Osteoblast (primary cell): ENCODE results near the gene OR2D3. TPM values are rescaled to one million over a fixed set of nuclear protein-coding genes. Genes with fewer than 3 reads are reported as not detected.

ENCODE experiments used
- DNase-seq: peaks from one replicate; pipeline ENCODE4 v3.0.0; 2011; ENCODE audit warnings: low spot score, mixed read lengths; ENCODE audit not compliant: insufficient read length; ENCODE audit errors: missing footprints
- H2AFZ ChIP-seq: 2 replicates; pipeline ENCODE4 v1.6.0; 2011; ENCODE audit warnings: mild to moderate bottlenecking, low read length
- H3K27ac ChIP-seq: 2 replicates; pipeline ENCODE4 v1.5.1; 2011; ENCODE audit warnings: mild to moderate bottlenecking, low read depth, low read length, moderate library complexity
- H3K27me3 ChIP-seq: 2 replicates; pipeline ENCODE4 v1.6.0; 2012; ENCODE audit warnings: mild to moderate bottlenecking, control low read depth, inconsistent platforms, low read length, moderate library complexity; ENCODE audit not compliant: insufficient read depth
- H3K36me3 ChIP-seq: 2 replicates; pipeline ENCODE4 v1.5.1; 2011; ENCODE audit warnings: mild to moderate bottlenecking, low read length, control low read depth, moderate library complexity; ENCODE audit not compliant: insufficient read depth
- H3K4me1 ChIP-seq: 2 replicates; pipeline ENCODE4 v1.5.1; 2011; ENCODE audit warnings: mild to moderate bottlenecking, low read length, control low read depth, moderate library complexity; ENCODE audit not compliant: insufficient read depth
- H3K4me2 ChIP-seq: 2 replicates; pipeline ENCODE4 v1.6.0; 2011; ENCODE audit warnings: mild to moderate bottlenecking, low read length; ENCODE audit not compliant: insufficient read depth
- H3K4me3 ChIP-seq: fragments of 200-600 bp; sonication (generic); 3 replicates; pipeline ENCODE4 v1.5.1; 2012; ENCODE audit warnings: mild to moderate bottlenecking, low read length, inconsistent platforms; ENCODE audit not compliant: insufficient read depth
- H3K79me2 ChIP-seq: 2 replicates; pipeline ENCODE4 v1.6.0; 2012; ENCODE audit warnings: mild to moderate bottlenecking, low read length, control low read depth, inconsistent platforms; ENCODE audit not compliant: insufficient read depth
- H3K9me3 ChIP-seq: 2 replicates; pipeline ENCODE4 v1.5.1; 2011; ENCODE audit warnings: low read depth, low read length, control low read depth
- H4K20me1 ChIP-seq: 2 replicates; pipeline ENCODE4 v1.6.0; 2012; ENCODE audit warnings: mild to moderate bottlenecking, low read length, control low read depth; ENCODE audit not compliant: insufficient read depth
- CTCF ChIP-seq: IDR thresholded peaks from 2 replicates; pipeline ENCODE4 v1.5.1; 2011; ENCODE audit warnings: mild to moderate bottlenecking, low read depth, low read length, moderate library complexity; ENCODE audit errors: extremely low read depth
- total RNA-seq: library from RNA; depleted of rRNA; stranded (reverse); fragments of >200 nt; gene quantifications from 2 replicates; pipeline ENCODE4 v1.2.3, GENCODE V29; 2012

The OR2D3 gene
- total RNA-seq, 1 donor, result not detected

- Histone ChIP-seq H3K36me3 (no peaks in the 10 kb centered on the region), H4K20me1 (no peaks in the 10 kb centered on the region), H3K79me2 (no peaks in the 10 kb centered on the region), H3K4me2 (peak within 1 kb of the TSS; percentile 98), H2AFZ (peak within 1 kb of the TSS; percentile 99), H3K27me3 (no peaks in the 10 kb centered on the region), H3K27ac (peak within 1 kb of the TSS; percentile 78), H3K9me3 (no peaks in the 10 kb centered on the region), H3K4me1 (peaks cover 20% of the 10 kb centered on the region), H3K4me3 (peak within 1 kb of the TSS; percentile 92)
- peak; percentile 92 for DNase-seq
- no peak for TF ChIP-seq CTCF
These were observed 5.6 kb downstream of the OR2D3 start, which contains the start of gene ZNF215 for GRCh38 chr11:6926208-6927029. TSS of gene ZNF215 (plus strand) at chr11:6926426. CDS start at chr11:6932273, 5,847 bp downstream.

DNA sequence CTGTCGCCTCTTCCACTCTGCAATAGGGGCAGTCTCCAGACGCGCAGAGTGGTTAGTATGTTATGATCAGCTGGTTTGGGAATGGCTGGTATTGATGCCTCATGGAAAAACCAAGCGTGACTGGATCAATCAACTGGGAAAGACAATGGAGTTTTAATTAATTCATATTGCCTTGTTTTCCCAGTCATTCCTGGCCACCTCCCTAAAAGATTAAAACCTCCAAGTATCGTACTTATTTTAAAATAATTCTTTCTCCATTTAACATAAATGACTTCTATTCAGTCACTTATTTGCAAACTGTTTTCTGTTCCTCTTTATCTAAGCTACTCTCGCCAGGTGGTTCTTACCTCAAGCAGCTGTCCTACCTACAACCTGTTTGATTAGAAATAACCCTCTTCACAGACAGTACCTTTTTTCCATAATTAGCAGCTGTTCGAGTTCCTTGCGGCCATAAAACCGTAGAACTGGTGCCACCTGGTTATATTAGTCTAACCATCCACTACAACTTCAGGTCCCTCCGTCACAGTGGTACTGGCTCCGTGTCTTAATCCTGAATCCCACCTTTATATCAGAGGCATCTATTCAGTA lies 6.3 kb downstream of the OR2D3 start:
- peak overlapping the region; percentile 78 for H3K27ac ChIP-seq

DNA sequence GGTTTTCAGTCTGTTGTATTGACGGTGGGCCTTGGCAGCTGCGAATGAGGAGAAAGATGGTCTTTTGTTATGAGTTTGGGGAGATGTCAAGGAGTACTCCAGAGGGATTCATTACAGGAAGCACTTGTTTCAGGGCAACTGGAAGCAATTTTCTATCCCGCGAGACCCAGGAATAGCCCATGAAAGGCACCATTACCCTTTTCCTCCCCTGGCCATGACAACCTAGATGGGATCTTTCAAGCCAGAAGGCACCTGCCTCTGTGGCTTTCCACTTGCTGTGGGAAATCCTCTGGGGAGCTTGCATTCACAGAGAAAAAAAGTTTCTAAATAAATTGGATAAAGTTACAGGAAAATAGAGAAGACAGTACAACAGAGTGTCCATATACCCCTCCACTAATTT lies 8.1 kb downstream of the OR2D3 start:
- no peaks in the 10 kb centered on the region for H3K36me3 ChIP-seq
- no peaks in the 10 kb centered on the region for H3K27me3 ChIP-seq
- no peak for TF ChIP-seq CTCF

More for the DNA sequence above, 6.3 kb downstream of the OR2D3 start:
- H3K4me3 ChIP-seq, result peak overlapping the region; percentile 92
- no peaks in the 10 kb centered on the region for H3K79me2 ChIP-seq
- no peaks in the 10 kb centered on the region for H4K20me1 ChIP-seq
- TF ChIP-seq CTCF, result no peak
- H3K9me3 ChIP-seq, result no peaks in the 10 kb centered on the region
- DNase-seq, result peak; percentile 58
- H3K4me1 ChIP-seq, result peaks cover 20% of the 10 kb centered on the region
- no peaks in the 10 kb centered on the region for H3K27me3 ChIP-seq
- no peaks in the 10 kb centered on the region for H3K36me3 ChIP-seq
- H3K4me2 ChIP-seq, result peak overlapping the region; percentile 98
- peak overlapping the region; percentile 99 for H2AFZ ChIP-seq

GRCh38 chr11:6931146-6931713 lies 10.4 kb downstream of the OR2D3 start:
- peaks cover 15% of the 10 kb centered on the region for H3K4me1 ChIP-seq
- no peak overlapping the region for H2AFZ ChIP-seq
- DNase-seq, result peak; percentile 87
- no peaks in the 10 kb centered on the region for H3K9me3 ChIP-seq
- no peaks in the 10 kb centered on the region for H3K27me3 ChIP-seq
- H3K27ac ChIP-seq, result no peak overlapping the region
- H3K36me3 ChIP-seq, result no peaks in the 10 kb centered on the region
- no peaks in the 10 kb centered on the region for H3K79me2 ChIP-seq
- no peaks in the 10 kb centered on the region for H4K20me1 ChIP-seq
- no peak overlapping the region for H3K4me2 ChIP-seq
- TF ChIP-seq CTCF, result no peak
- no peak overlapping the region for H3K4me3 ChIP-seq

More for the DNA sequence above, 8.1 kb downstream of the OR2D3 start:
- H3K4me1 ChIP-seq, result peaks cover 20% of the 10 kb centered on the region
- no peak overlapping the region for H3K4me2 ChIP-seq
- no peak overlapping the region for H2AFZ ChIP-seq
- H3K79me2 ChIP-seq, result no peaks in the 10 kb centered on the region
- H3K9me3 ChIP-seq, result no peaks in the 10 kb centered on the region
- H3K27ac ChIP-seq, result no peak overlapping the region
- no peaks in the 10 kb centered on the region for H4K20me1 ChIP-seq
- no peak for DNase-seq
- no peak overlapping the region for H3K4me3 ChIP-seq
